Loucy (cell line): ENCODE data around the gene ZRANB1.
"Not testable (repeated sequence)": the region's sequence is repeated elsewhere in the genome, so short reads cannot be mapped to it uniquely, and the experiment has no call there.

Experiments used
- H2AFZ ChIP-seq: fragments of 200-600 bp; sonication (generic); 2 replicates; pipeline ENCODE4 v1.6.0; 2016; ENCODE audit warnings: antibody characterized with exemption, mild to moderate bottlenecking, low read length, moderate library complexity
- H3F3A ChIP-seq: fragments of 200-600 bp; 2 replicates; pipeline ENCODE4 v1.6.0; 2016; ENCODE audit warnings: antibody characterized with exemption, low read depth, mild to moderate bottlenecking
- H3K27me3 ChIP-seq: fragments of 200-600 bp; sonication (generic); 2 replicates; pipeline ENCODE4 v1.6.1; 2014; ENCODE audit warnings: low read length, mild to moderate bottlenecking; ENCODE audit not compliant: insufficient read depth, poor library complexity, severe bottlenecking
- H3K36me3 ChIP-seq: fragments of 200-600 bp; sonication (generic); 2 replicates; pipeline ENCODE4 v1.6.1; 2016; ENCODE audit warnings: low read length; ENCODE audit not compliant: insufficient read depth
- H3K4me1 ChIP-seq: fragments of 200-600 bp; sonication (generic); 2 replicates; pipeline ENCODE4 v1.5.1; 2014; ENCODE audit warnings: low read length, mild to moderate bottlenecking; ENCODE audit not compliant: insufficient read depth, poor library complexity, severe bottlenecking
- H3K4me2 ChIP-seq: fragments of 200-600 bp; sonication (generic); 2 replicates; pipeline ENCODE4 v1.6.0; 2014; ENCODE audit warnings: antibody characterized with exemption, low read length, low read depth, mild to moderate bottlenecking; ENCODE audit not compliant: poor library complexity, severe bottlenecking
- H3K4me3 ChIP-seq: fragments of 200-600 bp; sonication (generic); 2 replicates; pipeline ENCODE4 v1.5.1; 2014; ENCODE audit warnings: low read length, mild to moderate bottlenecking, mixed read lengths; ENCODE audit not compliant: poor library complexity, severe bottlenecking
- H3K79me2 ChIP-seq: fragments of 200-600 bp; sonication (generic); 2 replicates; pipeline ENCODE4 v1.6.1; 2014; ENCODE audit warnings: low read length; ENCODE audit not compliant: insufficient read depth
- H3K9ac ChIP-seq: fragments of 200-600 bp; sonication (generic); 2 replicates; pipeline ENCODE4 v1.6.0; 2014; ENCODE audit warnings: mild to moderate bottlenecking, low read depth, low read length, moderate library complexity; ENCODE audit not compliant: poor library complexity, severe bottlenecking
- H3K9me2 ChIP-seq: fragments of 200-600 bp; sonication (generic); replicated peaks from 2 replicates; pipeline ENCODE4 v1.6.1; 2016; ENCODE audit warnings: low read depth, low read length, mixed read lengths
- H3K9me3 ChIP-seq: fragments of 200-600 bp; sonication (generic); 2 replicates; pipeline ENCODE4 v1.6.1; 2014; ENCODE audit warnings: mild to moderate bottlenecking, antibody characterized with exemption, low read length, low read depth; ENCODE audit not compliant: insufficient read depth
- H4K20me1 ChIP-seq: fragments of 200-600 bp; sonication (generic); 2 replicates; pipeline ENCODE4 v1.6.0; 2014; ENCODE audit warnings: antibody characterized with exemption, low read length, mild to moderate bottlenecking; ENCODE audit not compliant: insufficient read depth, poor library complexity, severe bottlenecking
- EZH2phosphoT487 ChIP-seq: fragments of 200-600 bp; IDR thresholded peaks from 2 replicates; pipeline ENCODE4 v1.6.1; 2018; ENCODE audit warnings: antibody characterized with exemption, mild to moderate bottlenecking, moderate library complexity, borderline replicate concordance
- TF ChIP-seq, protein P1 (sequence below): fragments of 200-600 bp; sonication (generic); conservative IDR thresholded peaks from 2 replicates; pipeline ENCODE4 v1.5.1; 2014; ENCODE audit warnings: mild to moderate bottlenecking, antibody characterized with exemption, low read length

Gene ZRANB1

DNA sequence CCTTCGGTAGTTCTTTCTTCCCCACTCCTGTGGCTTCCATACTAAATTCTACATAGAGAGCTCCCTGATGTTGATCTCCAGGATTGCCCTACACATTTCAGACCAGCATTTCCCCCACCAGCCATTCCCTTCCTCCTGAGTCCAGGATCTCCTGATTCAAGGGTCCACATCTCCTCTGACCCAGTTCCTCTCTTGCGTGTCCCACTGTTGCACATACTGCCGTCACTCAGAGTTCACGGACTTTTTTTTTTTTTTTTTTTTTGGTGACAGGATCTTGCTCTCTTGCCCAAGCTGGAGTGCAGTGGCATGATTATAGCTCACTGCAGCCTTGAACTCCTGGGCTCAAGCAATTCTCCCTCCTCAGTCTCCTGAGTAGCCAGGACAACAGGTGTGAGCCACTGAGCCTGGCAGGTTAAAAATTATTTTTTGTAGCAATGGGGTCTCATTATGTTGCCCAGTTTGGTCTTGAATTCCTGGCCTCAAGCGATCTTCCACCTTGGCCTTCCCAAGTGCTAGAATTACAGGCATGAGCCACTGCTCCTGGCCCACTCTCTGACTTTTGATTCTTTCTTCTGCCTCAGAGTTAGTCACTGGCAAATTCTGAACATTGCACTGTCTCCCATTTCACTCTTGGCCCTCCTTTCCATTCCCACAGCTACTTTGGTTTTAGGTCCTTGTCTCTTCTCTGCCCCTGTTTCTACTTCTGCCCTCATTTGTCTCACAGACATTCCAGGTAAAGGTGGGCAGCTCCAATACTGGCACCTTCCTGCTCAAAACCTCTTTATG lies 29.6 kb upstream of the ZRANB1 start:
- Histone ChIP-seq H3K4me3 (no peak overlapping the region), H3K36me3 (no peaks in the 10 kb centered on the region), H3K9me3 (no peaks in the 10 kb centered on the region), H3F3A (no peaks in the 10 kb centered on the region), H2AFZ (no peak overlapping the region), H3K4me2 (no peak overlapping the region), H3K9ac (no peak overlapping the region), H3K4me1 (peaks cover 11% of the 10 kb centered on the region), H3K79me2 (peaks cover 8% of the 10 kb centered on the region), H4K20me1 (peaks cover under 1% of the 10 kb centered on the region), H3K9me2 (no peaks in the 10 kb centered on the region), H3K27me3 (no peaks in the 10 kb centered on the region)
- TF ChIP-seq, protein P1, sequence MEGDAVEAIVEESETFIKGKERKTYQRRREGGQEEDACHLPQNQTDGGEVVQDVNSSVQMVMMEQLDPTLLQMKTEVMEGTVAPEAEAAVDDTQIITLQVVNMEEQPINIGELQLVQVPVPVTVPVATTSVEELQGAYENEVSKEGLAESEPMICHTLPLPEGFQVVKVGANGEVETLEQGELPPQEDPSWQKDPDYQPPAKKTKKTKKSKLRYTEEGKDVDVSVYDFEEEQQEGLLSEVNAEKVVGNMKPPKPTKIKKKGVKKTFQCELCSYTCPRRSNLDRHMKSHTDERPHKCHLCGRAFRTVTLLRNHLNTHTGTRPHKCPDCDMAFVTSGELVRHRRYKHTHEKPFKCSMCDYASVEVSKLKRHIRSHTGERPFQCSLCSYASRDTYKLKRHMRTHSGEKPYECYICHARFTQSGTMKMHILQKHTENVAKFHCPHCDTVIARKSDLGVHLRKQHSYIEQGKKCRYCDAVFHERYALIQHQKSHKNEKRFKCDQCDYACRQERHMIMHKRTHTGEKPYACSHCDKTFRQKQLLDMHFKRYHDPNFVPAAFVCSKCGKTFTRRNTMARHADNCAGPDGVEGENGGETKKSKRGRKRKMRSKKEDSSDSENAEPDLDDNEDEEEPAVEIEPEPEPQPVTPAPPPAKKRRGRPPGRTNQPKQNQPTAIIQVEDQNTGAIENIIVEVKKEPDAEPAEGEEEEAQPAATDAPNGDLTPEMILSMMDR = no peak
- no peak for TF ChIP-seq EZH2phosphoT487

DNA sequence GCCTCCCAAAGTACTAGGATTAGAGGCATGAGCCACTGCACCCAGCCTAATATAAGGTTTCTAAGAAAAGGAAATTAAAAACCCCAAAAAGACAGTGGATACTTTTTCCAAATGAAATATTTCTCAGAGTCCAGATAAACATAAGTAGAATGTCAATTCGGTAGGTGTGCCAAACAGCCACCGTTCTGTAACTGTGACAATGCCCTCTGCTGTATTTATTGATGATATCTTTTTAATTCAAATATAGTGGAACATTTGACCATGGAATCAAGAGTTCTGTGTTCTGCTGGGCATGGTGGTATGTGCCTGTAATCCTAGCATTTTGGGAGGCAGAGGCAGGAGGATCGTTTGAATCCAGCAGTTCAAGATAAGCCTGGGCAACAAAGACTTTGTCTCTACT lies 28.8 kb upstream of the ZRANB1 start:
- Histone ChIP-seq H2AFZ (no peak overlapping the region), H3K9ac (no peak overlapping the region), H3K4me3 (no peak overlapping the region), H3K27me3 (no peaks in the 10 kb centered on the region), H3K4me1 (peaks cover 11% of the 10 kb centered on the region), H3K9me3 (no peaks in the 10 kb centered on the region), H3F3A (no peaks in the 10 kb centered on the region), H3K4me2 (no peak overlapping the region), H3K79me2 (peaks cover 16% of the 10 kb centered on the region), H3K36me3 (no peaks in the 10 kb centered on the region), H3K9me2 (no peaks in the 10 kb centered on the region), H4K20me1 (peaks cover 9% of the 10 kb centered on the region)
- TF ChIP-seq, protein P1 = no peak
- no peak for TF ChIP-seq EZH2phosphoT487

DNA sequence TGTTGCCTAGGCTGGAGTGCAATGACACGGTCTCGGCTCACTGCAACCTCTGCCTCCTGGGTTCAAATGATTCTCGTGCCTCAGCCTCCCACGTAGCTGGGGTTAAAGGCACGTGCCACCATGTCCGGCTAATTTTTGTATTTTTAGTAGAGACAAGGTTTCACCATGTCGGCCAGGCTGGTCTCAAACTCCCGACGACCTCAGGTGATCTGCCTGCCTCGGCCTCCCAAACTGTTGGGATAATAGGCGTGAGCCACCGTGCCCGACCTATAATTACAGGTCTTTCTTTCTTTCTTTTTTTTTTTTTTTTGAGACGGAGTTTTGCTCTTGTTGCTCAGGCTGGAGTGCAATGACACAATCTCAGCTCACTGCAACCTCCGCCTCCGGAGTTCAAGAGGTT lies 27.5 kb upstream of the ZRANB1 start:
- not testable (repeated sequence) for H3K4me2 ChIP-seq, H3K9ac ChIP-seq, H3K9me3 ChIP-seq, H3K27me3 ChIP-seq, H3F3A ChIP-seq, H3K9me2 ChIP-seq, H3K4me3 ChIP-seq, H2AFZ ChIP-seq, H3K36me3 ChIP-seq
- Histone ChIP-seq H3K4me1 (peaks cover 22% of the 10 kb centered on the region), H3K79me2 (peaks cover 29% of the 10 kb centered on the region), H4K20me1 (peaks cover 21% of the 10 kb centered on the region)

DNA sequence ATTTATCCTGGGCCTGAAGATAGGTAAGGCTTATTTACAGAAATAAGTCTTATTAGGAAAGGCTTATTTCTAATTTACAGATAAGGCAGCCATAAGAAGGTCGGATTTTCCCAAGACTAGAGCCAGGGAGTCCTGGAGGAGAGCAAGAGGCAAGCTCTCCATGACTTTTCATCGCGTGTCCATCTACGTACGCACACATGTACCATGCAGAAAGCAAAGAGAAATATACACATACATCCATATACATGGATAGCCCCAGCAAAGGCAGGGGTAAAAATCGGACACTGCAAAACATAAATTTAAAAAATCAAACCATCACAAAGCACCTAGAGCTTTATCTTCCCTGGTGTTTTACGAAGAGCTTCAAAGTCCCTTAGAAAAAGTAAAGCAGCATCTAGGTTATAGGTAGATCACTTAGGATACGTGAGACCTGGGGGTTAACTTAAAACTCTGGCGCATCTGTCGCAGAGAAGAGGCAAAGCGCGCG lies 25.8 kb upstream of the ZRANB1 start:
- Histone ChIP-seq H3K79me2 (peaks cover 45% of the 10 kb centered on the region), H3K9me3 (no peaks in the 10 kb centered on the region), H4K20me1 (peaks cover 34% of the 10 kb centered on the region), H3K27me3 (no peaks in the 10 kb centered on the region), H3K9me2 (no peaks in the 10 kb centered on the region), H3K4me1 (peaks cover 29% of the 10 kb centered on the region), H3K36me3 (no peaks in the 10 kb centered on the region), H3F3A (no peaks in the 10 kb centered on the region), H3K4me2 (peak overlapping the region; percentile 94), H3K4me3 (peak overlapping the region; percentile 93), H3K9ac (peak overlapping the region; percentile 88), H2AFZ (peak overlapping the region; percentile 80)
- TF ChIP-seq, protein P1 = no peak
- no peak for TF ChIP-seq EZH2phosphoT487
